ENCODE data around the gene KCNK4.

GRCh38 chr11:64258946-64259532, 32.1 kb upstream of the KCNK4 start:
- no peak for TF ChIP-seq CTCF (IDR thresholded peaks at IDR 0.05)
- TF ChIP-seq POLR2A (IDR thresholded peaks at IDR 0.05): no peak
